Hepatocyte (in vitro differentiated cells): ENCODE data around the gene CRYBG3. TPM values are rescaled to one million over a fixed set of nuclear protein-coding genes. Genes with fewer than 3 reads are reported as not detected.

Experiments used
- DNase-seq: peaks from one replicate; pipeline ENCODE4 v3.0.0-alpha.2; 2016; ENCODE audit warnings: low spot score
- H2AFZ ChIP-seq: fragments of 200-600 bp; sonication (generic); 2 replicates; pipeline ENCODE4 v1.6.0; 2016; ENCODE audit warnings: antibody characterized with exemption, mild to moderate bottlenecking
- H3K27ac ChIP-seq: fragments of 200-600 bp; sonication (generic); 2 replicates; pipeline ENCODE4 v1.5.1; 2016; ENCODE audit warnings: mild to moderate bottlenecking
- H3K27me3 ChIP-seq: fragments of 200-600 bp; sonication (generic); 2 replicates; pipeline ENCODE4 v1.6.1; 2016
- H3K36me3 ChIP-seq: fragments of 200-600 bp; sonication (generic); replicated peaks from 2 replicates; pipeline ENCODE4 v1.5.1; 2016; ENCODE audit warnings: low read depth; ENCODE audit not compliant: insufficient read depth
- H3K4me1 ChIP-seq: fragments of 200-600 bp; sonication (generic); 2 replicates; pipeline ENCODE4 v1.5.1; 2016; ENCODE audit warnings: mild to moderate bottlenecking, moderate library complexity; ENCODE audit not compliant: insufficient read depth
- H3K4me2 ChIP-seq: fragments of 200-600 bp; sonication (generic); 2 replicates; pipeline ENCODE4 v1.6.0; 2016
- H3K4me3 ChIP-seq: fragments of 200-600 bp; sonication (generic); 2 replicates; pipeline ENCODE4 v1.5.1; 2016; ENCODE audit warnings: mild to moderate bottlenecking
- H3K79me2 ChIP-seq: fragments of 200-600 bp; sonication (generic); 2 replicates; pipeline ENCODE4 v1.6.0; 2017; ENCODE audit warnings: mild to moderate bottlenecking
- H3K9me2 ChIP-seq: fragments of 200-600 bp; sonication (generic); replicated peaks from 2 replicates; pipeline ENCODE4 v1.6.0; 2017; ENCODE audit warnings: mild to moderate bottlenecking; ENCODE audit not compliant: insufficient read depth
- H3K9me3 ChIP-seq: fragments of 200-600 bp; sonication (generic); 2 replicates; pipeline ENCODE4 v1.5.1; 2016; ENCODE audit warnings: low read depth, mild to moderate bottlenecking
- H4K20me1 ChIP-seq: fragments of 200-600 bp; sonication (generic); 2 replicates; pipeline ENCODE4 v1.6.0; 2016; ENCODE audit warnings: mild to moderate bottlenecking; ENCODE audit not compliant: insufficient read depth, poor library complexity, severe bottlenecking
- EZH2 ChIP-seq: fragments of 200-600 bp; sonication (generic); IDR thresholded peaks from 2 replicates; pipeline ENCODE4 v1.6.1; 2016; ENCODE audit warnings: antibody characterized with exemption, mild to moderate bottlenecking, borderline replicate concordance
- EZH2phosphoT487 ChIP-seq: fragments of 200-600 bp; sonication (generic); IDR thresholded peaks from one replicate; pipeline ENCODE4 v1.6.1; 2018; ENCODE audit warnings: antibody characterized with exemption, mild to moderate bottlenecking, low read depth, moderate library complexity; ENCODE audit not compliant: unreplicated experiment, severe bottlenecking
- WGBS: methylation state at CpG from one replicate; pipeline ENCODE4 v1.1.6; 2016; ENCODE audit warnings: low lambda C conversion rate; ENCODE audit errors: missing lambda C conversion rate; 5-methylcytosine and 5-hydroxymethylcytosine counted together
- polyA plus RNA-seq: library from polyadenylated mRNA; unstranded; fragments of >200 nt; fragmentation: Nextera tagmentation; extraction: Ambion mirVana; gene quantifications from 2 replicates; pipeline ENCODE4 v1.2.1, GENCODE V29; 2016
- total RNA-seq: library from RNA; depleted of rRNA; stranded (reverse); fragments of >200 nt; gene quantifications from 2 replicates; pipeline ENCODE4 v1.2.3, GENCODE V29; 2014
- TF ChIP-seq, protein P1 (sequence below): fragments of 200-600 bp; sonication (generic); IDR thresholded peaks from 2 replicates; pipeline ENCODE4 v1.5.1; 2016; ENCODE audit warnings: antibody characterized with exemption, mild to moderate bottlenecking; ENCODE audit not compliant: poor library complexity

The CRYBG3 gene
- total and polyA plus RNA-seq, 2 experiments from 2014 or later: 1.6 to 13.2 TPM

DNA sequence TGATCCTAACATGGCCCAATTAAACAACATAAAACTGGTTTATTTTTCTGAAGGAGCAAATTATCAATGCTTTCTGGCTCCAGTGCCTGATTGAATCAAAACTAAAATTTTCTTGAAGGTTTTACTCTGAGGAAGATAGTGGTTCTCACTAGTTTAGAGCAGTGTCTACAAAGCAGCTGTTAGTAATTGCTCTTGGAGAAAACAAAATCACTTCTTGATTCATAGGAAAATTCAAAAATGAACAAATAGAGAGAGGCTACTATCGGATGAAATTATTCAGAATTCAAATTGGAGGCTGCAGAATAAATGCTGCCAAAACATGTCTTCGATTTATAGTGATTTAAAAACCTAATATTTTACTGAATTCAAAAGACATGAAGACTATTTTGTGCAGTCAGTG is 165.5 kb downstream of the CRYBG3 start:
- WGBS: 84% methylated on average over 2 of the region's 2 CpGs
- no peaks in the 10 kb centered on the region for H3K9me3 ChIP-seq
- H3K27ac ChIP-seq: no peak overlapping the region
- no peaks in the 10 kb centered on the region for H3K4me1 ChIP-seq
- H3K4me2 ChIP-seq: no peak overlapping the region
- no peak for DNase-seq
- H3K27me3 ChIP-seq: no peaks in the 10 kb centered on the region
- H3K79me2 ChIP-seq: no peaks in the 10 kb centered on the region
- no peaks in the 10 kb centered on the region for H3K9me2 ChIP-seq
- no peaks in the 10 kb centered on the region for H3K36me3 ChIP-seq
- TF ChIP-seq, protein P1, sequence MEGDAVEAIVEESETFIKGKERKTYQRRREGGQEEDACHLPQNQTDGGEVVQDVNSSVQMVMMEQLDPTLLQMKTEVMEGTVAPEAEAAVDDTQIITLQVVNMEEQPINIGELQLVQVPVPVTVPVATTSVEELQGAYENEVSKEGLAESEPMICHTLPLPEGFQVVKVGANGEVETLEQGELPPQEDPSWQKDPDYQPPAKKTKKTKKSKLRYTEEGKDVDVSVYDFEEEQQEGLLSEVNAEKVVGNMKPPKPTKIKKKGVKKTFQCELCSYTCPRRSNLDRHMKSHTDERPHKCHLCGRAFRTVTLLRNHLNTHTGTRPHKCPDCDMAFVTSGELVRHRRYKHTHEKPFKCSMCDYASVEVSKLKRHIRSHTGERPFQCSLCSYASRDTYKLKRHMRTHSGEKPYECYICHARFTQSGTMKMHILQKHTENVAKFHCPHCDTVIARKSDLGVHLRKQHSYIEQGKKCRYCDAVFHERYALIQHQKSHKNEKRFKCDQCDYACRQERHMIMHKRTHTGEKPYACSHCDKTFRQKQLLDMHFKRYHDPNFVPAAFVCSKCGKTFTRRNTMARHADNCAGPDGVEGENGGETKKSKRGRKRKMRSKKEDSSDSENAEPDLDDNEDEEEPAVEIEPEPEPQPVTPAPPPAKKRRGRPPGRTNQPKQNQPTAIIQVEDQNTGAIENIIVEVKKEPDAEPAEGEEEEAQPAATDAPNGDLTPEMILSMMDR: no peak
- no peak overlapping the region for H3K4me3 ChIP-seq
- H4K20me1 ChIP-seq: no peaks in the 10 kb centered on the region
- no peak overlapping the region for H2AFZ ChIP-seq

DNA sequence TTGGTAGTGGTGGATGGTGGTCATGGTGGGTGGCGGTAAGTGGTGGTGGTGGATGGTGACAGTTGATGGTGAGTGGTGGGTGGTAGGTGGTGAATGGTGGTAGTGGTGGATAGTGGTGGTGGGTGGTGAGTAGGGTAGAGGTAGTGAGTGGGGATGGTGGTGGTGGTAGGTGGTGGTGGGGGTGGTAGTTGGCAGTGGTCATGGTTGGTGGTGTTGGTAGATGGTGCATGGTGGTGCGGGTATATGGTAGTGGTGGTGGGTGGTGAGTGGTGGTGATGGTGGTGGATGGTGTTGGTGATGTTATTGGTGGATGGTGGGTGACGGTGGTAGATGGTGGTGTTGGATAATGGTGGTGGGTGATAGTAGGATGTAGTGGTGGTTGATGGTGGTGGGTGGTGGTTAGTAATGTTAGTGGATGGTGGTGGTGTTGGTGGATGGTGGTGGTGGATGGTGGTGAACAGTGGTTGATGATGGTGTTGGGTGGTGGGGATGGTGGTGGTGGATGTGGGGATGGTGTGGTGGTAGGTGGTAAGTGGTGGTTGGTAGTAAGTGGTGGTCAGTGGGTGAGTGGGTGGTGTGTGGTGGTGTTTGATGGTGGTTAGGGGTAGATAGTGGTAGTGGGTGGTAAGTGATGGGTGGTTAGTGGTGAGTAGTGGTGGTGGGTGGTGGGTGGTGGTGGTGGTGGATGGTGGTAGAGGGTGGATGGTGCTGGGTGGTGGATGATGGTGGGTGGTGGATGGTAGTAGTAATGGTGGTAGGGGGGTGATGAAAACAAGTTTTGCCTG is 167.2 kb downstream of the CRYBG3 start:
- 93% methylated on average over 2 of the region's 3 CpGs for WGBS
- TF ChIP-seq, protein P1: no peak
- TF ChIP-seq EZH2 (no peak), EZH2phosphoT487 (no peak)
- no peak overlapping the region for H2AFZ ChIP-seq
- no peak overlapping the region for H3K4me2 ChIP-seq
- no peaks in the 10 kb centered on the region for H3K36me3 ChIP-seq
- no peaks in the 10 kb centered on the region for H3K79me2 ChIP-seq
- no peaks in the 10 kb centered on the region for H3K9me2 ChIP-seq
- no peak overlapping the region for H3K27ac ChIP-seq
- H3K27me3 ChIP-seq: no peaks in the 10 kb centered on the region
- no peak for DNase-seq
- H3K4me3 ChIP-seq: no peak overlapping the region
- no peaks in the 10 kb centered on the region for H3K4me1 ChIP-seq
- H4K20me1 ChIP-seq: no peaks in the 10 kb centered on the region
- H3K9me3 ChIP-seq: no peaks in the 10 kb centered on the region

DNA sequence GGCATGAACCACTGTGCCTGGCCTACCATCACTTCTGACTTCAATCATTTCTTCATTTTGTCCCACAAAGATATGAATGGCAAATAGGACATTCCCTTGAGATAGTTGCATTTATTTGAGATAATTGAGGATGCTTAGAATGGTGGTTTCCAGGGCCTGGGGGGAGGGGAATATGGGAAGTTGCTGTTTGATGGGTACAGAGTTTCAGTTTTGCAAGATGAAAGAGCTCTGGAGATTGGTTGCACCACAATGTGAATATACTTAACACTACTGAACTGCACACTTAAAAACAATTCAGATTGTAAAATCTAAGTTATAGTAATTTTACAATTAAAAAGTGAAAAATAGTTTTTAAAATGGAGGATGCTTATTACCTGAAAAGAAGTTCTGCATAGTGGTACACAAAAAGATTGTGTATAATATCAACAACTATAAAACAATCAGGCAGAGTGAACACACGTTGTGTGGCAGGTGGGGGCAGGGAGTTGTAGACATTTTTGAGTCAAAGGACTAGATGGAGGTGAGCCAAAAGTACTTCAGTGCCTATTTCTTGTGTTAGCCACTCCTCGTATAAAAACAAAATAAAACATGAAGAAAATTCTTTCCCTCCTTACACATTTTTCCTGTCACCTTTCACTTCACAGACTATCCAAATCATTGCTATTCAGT is 168.9 kb downstream of the CRYBG3 start:
- no peaks in the 10 kb centered on the region for H3K36me3 ChIP-seq
- H2AFZ ChIP-seq: no peak overlapping the region
- no peaks in the 10 kb centered on the region for H3K79me2 ChIP-seq
- DNase-seq: no peak
- H4K20me1 ChIP-seq: no peaks in the 10 kb centered on the region
- no peak overlapping the region for H3K4me3 ChIP-seq
- WGBS: 64% methylated on average over 2 of the region's 2 CpGs
- H3K4me1 ChIP-seq: peaks cover 7% of the 10 kb centered on the region
- H3K27me3 ChIP-seq: no peaks in the 10 kb centered on the region
- no peak overlapping the region for H3K27ac ChIP-seq
- no peaks in the 10 kb centered on the region for H3K9me3 ChIP-seq
- no peak overlapping the region for H3K4me2 ChIP-seq
- TF ChIP-seq, protein P1: no peak
- no peak for TF ChIP-seq EZH2phosphoT487
- TF ChIP-seq EZH2: no peak
- no peaks in the 10 kb centered on the region for H3K9me2 ChIP-seq
